LNCaP clone FGC (cell line): ENCODE measurements around the gene PLET1.

ENCODE experiments used
- DNase-seq: peaks from one replicate; pipeline ENCODE4 v3.0.0-alpha.2; 2011; ENCODE audit warnings: low read depth
- H3K4me3 ChIP-seq: 2 replicates; pipeline ENCODE4 v1.5.1; 2011; ENCODE audit warnings: mild to moderate bottlenecking, low read depth, low read length, control low read depth
- TF ChIP-seq, protein P1 (sequence below): IDR thresholded peaks from 2 replicates; pipeline ENCODE4 v1.5.1; 2012; ENCODE audit warnings: mild to moderate bottlenecking; ENCODE audit not compliant: control insufficient read depth, insufficient read depth; ENCODE audit errors: extremely low read depth

Gene PLET1

GRCh38 chr11:112249871-112250610 is 10.6 kb downstream of the PLET1 start:
- H3K4me3 ChIP-seq: no peak overlapping the region
- no peak for DNase-seq
- TF ChIP-seq, protein P1, sequence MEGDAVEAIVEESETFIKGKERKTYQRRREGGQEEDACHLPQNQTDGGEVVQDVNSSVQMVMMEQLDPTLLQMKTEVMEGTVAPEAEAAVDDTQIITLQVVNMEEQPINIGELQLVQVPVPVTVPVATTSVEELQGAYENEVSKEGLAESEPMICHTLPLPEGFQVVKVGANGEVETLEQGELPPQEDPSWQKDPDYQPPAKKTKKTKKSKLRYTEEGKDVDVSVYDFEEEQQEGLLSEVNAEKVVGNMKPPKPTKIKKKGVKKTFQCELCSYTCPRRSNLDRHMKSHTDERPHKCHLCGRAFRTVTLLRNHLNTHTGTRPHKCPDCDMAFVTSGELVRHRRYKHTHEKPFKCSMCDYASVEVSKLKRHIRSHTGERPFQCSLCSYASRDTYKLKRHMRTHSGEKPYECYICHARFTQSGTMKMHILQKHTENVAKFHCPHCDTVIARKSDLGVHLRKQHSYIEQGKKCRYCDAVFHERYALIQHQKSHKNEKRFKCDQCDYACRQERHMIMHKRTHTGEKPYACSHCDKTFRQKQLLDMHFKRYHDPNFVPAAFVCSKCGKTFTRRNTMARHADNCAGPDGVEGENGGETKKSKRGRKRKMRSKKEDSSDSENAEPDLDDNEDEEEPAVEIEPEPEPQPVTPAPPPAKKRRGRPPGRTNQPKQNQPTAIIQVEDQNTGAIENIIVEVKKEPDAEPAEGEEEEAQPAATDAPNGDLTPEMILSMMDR: no peak

GRCh38 chr11:112248201-112248600 is 12.5 kb downstream of the PLET1 start:
- H3K4me3 ChIP-seq: no peak overlapping the region
- no peak for DNase-seq

GRCh38 chr11:112247201-112247600 is 13.5 kb downstream of the PLET1 start:
- DNase-seq: peak; percentile 30
- H3K4me3 ChIP-seq: no peak overlapping the region
- TF ChIP-seq, protein P1: no peak

More at GRCh38 chr11:112248201-112248600, 12.5 kb downstream of the PLET1 start:
- TF ChIP-seq, protein P1: no peak

DNA sequence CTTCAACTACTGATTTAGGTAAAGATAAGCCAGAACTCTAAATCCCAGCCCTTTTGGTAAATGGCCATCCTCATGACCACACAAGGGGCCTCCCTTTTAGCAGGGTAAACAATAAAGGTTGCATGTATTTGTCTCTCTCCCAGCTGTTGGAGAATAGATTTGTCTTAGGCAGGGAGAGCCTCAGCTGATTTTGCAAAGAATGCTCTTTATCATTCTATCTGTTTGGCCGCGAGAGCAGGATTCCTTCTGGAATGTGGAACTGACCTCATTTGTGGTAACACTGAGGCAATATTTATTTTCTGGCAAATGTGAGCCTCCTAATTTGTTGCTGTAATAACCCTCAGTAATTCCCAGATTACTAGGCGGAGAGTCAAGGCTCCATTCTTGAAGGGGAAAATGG is 19.2 kb downstream of the PLET1 start:
- H3K4me3 ChIP-seq: no peak overlapping the region
- TF ChIP-seq, protein P1: no peak
- DNase-seq: peak; percentile 52

DNA sequence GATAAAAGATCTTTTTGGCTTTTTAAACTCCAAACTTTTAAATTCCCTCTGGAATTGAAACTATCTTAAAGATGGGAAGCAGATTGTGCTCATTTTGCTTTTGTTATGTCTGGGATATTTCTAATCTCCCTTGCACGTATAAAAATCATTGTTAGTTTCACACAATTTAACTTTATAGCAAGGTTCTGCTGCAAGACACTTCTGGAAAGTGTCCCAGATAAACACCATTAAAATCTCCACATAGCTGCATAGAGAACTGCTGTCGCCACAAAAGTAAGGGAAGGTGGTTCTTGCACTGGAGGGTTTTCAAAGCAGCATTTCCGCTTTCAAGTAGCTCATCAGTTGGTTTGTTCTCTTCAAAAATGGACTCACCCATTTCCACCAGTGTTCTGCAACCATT is 22.6 kb downstream of the PLET1 start:
- DNase-seq: peak; percentile 82
- TF ChIP-seq, protein P1: no peak
- no peak overlapping the region for H3K4me3 ChIP-seq

GRCh38 chr11:112237451-112237850 is 23.2 kb downstream of the PLET1 start:
- no peak overlapping the region for H3K4me3 ChIP-seq
- TF ChIP-seq, protein P1: no peak
- DNase-seq: no peak
